ENCODE data around the gene MALT1. TPM values are rescaled to one million over a fixed set of nuclear protein-coding genes. Genes with fewer than 3 reads are reported as not detected.
A peak's percentile ranks its signal among the peaks of the same experiment; 100 is the strongest.

The MALT1 gene
- total RNA-seq, 6 donors from 2014 or later, result 17.1 to 29.3 (median 24.6) TPM

DNA sequence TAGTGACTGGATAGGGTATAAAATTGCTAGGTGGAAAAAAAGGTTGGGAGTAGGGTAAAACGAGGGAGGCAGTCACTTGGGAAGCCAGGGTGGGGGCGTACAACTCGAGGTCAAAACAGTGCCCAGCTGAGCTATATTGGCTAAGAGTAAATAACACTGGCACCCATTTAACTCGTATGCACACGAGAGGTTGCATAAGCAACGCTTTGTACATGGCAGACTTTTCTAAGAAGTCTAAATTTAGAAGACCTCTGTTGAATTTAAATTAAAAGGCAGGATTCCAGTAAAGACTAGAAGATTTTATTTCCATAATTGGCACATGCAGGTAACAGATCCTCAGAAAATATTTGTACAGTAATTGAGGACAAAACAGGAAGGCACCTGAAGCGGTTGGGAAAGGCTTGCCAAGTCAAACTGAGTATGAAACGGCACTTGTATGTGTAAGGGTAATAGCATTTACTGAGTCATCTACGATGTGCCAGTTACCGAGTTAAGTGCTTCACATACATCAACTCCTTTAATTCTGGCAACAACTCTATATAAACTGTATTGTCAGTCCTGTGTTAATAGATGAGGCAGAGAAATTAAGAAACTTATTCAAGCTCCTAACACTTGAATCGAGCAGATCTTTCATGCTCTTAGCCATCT lies 1.4 kb upstream of the MALT1 start:
- H3K4me1 ChIP-seq, result peaks cover 8 to 36% (median 14%) of the 10 kb centered on the region in 4 donors
- no peak overlapping the region for H3K4me3 ChIP-seq
- no peaks in the 10 kb centered on the region for H3K36me3 ChIP-seq
- DNase-seq (peak in 1 of 2 donors; percentile 55), ATAC-seq (ENCODE audit: low FRiP score in 2 of 2) (no peak)
- H3K27me3 ChIP-seq, result no peaks in the 10 kb centered on the region
- TF ChIP-seq EP300 (IDR thresholded peaks at IDR 0.05) (peak in 1 of 4 donors; percentile 21), POLR2A (IDR thresholded peaks at IDR 0.05) (no peak), POLR2AphosphoS5 (IDR thresholded peaks at IDR 0.05) (no peak), CTCF (IDR thresholded peaks at IDR 0.05) (no peak)
- WGBS, 2 donors, result 44 to 50% methylated on average over 11 of the region's 11 CpGs
- H3K9me3 ChIP-seq, result no peaks in the 10 kb centered on the region
- H3K27ac ChIP-seq, result peak overlapping the region in 2 of 4 donors; percentile 95 to 98

DNA sequence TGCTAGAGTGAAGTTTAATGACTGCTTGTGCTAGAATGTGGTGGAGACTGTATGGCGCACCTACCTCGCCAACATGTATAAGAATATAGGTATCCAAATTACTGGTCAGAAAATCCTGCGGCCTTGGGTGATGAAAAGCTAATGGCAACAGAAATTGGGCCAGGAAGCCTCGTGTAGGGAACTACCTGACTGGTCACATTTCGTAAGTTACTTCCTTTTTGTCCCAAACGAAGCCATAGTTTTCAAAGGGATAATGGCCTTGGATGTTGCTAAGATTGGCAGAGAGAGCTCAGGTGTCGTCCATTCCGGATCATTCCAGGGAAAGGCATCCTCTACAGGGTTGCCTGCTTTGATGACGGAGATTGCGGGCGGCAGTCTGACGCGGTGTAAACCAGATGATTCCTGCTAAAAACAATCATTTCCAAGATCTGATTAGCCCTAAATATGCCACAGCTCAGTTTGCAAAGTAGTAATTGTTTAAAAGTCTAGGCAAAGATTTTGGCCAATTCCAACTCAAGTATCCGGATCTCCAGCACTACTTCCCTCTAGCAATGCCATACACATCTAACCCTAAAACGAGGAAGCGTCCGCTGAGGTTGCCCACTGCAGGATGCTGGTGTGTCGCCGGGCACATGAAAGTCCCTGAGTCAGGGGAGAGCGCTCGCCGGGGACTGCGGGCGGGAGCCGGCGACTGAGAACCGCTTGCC lies 708 bp upstream of the MALT1 start:
- Histone ChIP-seq H3K27me3 (no peaks in the 10 kb centered on the region), H3K36me3 (no peaks in the 10 kb centered on the region), H3K27ac (peak overlapping the region; percentile 95 to 98 (median 96)), H3K4me1 (peaks cover 8 to 36% (median 14%) of the 10 kb centered on the region in 4 donors), H3K4me3 (peak overlapping the region; percentile 48 to 89 (median 71)), H3K9me3 (no peaks in the 10 kb centered on the region)
- WGBS, 2 donors, result 21% methylated on average over 19 to 27 of the region's 27 CpGs
- no peak for TF ChIP-seq POLR2A (IDR thresholded peaks at IDR 0.05)
- no peak for TF ChIP-seq CTCF (IDR thresholded peaks at IDR 0.05)
- no peak for TF ChIP-seq EP300 (IDR thresholded peaks at IDR 0.05)
- no peak for TF ChIP-seq POLR2AphosphoS5 (IDR thresholded peaks at IDR 0.05)
- DNase-seq, result no peak
- peak in 1 of 2 donors; percentile 77 for ATAC-seq (ENCODE audit: low FRiP score in 2 of 2)

DNA sequence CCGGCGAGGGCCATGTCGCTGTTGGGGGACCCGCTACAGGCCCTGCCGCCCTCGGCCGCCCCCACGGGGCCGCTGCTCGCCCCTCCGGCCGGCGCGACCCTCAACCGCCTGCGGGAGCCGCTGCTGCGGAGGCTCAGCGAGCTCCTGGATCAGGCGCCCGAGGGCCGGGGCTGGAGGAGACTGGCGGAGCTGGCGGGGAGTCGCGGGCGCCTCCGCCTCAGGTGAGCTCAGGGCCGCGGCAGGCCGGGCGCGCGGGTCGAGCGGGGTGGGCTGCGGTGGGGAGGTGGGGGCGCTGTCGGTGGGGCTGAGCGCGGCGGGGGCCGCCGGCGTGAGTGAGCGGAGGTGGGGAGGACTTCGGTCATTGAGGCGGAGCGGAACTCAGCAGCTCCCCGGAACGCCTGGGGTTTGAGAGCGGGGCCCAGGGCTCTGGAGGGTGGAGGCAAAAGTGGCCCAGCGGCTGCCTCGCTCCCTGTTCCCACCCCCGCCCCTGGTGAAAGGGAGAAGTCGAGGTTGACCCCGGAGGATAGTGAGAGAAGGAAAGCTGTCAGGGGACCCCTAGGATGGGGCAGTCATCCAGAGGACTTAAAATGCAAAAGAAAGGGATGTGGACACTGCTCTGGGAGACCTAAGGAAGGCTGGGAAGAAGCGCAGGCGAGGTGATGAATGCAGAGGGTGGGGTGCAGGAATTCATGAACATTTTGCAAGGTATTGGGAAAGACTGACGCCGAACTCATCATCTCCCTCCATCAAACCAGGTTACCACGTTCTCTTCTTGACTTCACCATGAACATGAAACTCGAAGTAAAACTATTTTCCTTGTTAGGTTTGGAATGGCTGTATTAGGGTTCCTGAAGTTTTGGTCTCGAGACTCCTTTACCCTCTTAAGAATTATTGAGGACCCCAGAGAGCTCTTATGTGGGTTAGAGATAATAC lies 633 bp downstream of the MALT1 start:
- WGBS, 2 donors, result 2% methylated on average over 40 to 45 of the region's 64 CpGs
- H3K27me3 ChIP-seq, result no peaks in the 10 kb centered on the region
- peak; percentile 40 to 93 for DNase-seq
- H3K9me3 ChIP-seq, result no peaks in the 10 kb centered on the region
- H3K27ac ChIP-seq, result peak overlapping the region; percentile 95 to 98 (median 96)
- ATAC-seq (ENCODE audit: low FRiP score in 2 of 2), result peak; percentile 32 to 64
- H3K4me1 ChIP-seq, result peaks cover 8 to 36% (median 14%) of the 10 kb centered on the region in 4 donors
- peak overlapping the region; percentile 58 to 89 (median 80) for H3K4me3 ChIP-seq
- no peaks in the 10 kb centered on the region for H3K36me3 ChIP-seq
- TF ChIP-seq CTCF (IDR thresholded peaks at IDR 0.05) (peak in 2 of 6 experiments; percentile 18 to 48), POLR2AphosphoS5 (IDR thresholded peaks at IDR 0.05) (no peak), EP300 (IDR thresholded peaks at IDR 0.05) (no peak), POLR2A (IDR thresholded peaks at IDR 0.05) (peak in 1 of 4 donors; percentile 16)

GRCh38 chr18:58674159-58674558 lies 2.9 kb downstream of the MALT1 start:
- H3K4me1 ChIP-seq, result peaks cover 8 to 35% (median 14%) of the 10 kb centered on the region in 4 donors
- DNase-seq, result no peak
- no peak overlapping the region for H3K4me3 ChIP-seq
- H3K36me3 ChIP-seq, result no peaks in the 10 kb centered on the region
- H3K27ac ChIP-seq, result no peak overlapping the region
- H3K9me3 ChIP-seq, result no peaks in the 10 kb centered on the region
- no peaks in the 10 kb centered on the region for H3K27me3 ChIP-seq
- ATAC-seq (ENCODE audit: low FRiP score in 2 of 2), result no peak
- TF ChIP-seq CTCF (IDR thresholded peaks at IDR 0.05) (no peak), EP300 (IDR thresholded peaks at IDR 0.05) (no peak), POLR2AphosphoS5 (IDR thresholded peaks at IDR 0.05) (no peak), POLR2A (IDR thresholded peaks at IDR 0.05) (no peak)
- 87 to 90% methylated on average over 5 of the region's 5 CpGs for WGBS, 2 donors
